ENCODE results near the gene TCAIM.

The TCAIM gene

DNA sequence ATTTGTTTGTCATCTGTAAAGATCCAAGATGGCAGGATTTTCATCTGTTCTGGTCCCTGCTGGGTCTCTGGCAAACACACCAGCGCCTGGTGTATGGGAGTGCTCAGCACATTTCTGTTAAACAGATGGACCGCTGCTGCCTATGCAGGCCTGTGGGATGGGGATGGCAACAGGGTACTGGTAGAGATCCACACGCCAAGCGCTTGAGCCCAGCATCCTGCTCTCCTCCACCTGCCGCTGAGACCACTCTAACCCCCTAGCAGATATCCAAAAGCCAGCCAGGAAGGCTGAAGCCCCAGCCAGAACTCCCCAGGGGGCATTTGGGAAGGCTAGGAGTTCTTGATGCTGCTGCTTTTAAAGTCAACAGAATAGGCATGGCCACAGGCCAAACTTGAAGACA, 107.2 kb downstream of the TCAIM start:
- no peak for DNase-seq (ENCODE audit: low read depth)

DNA sequence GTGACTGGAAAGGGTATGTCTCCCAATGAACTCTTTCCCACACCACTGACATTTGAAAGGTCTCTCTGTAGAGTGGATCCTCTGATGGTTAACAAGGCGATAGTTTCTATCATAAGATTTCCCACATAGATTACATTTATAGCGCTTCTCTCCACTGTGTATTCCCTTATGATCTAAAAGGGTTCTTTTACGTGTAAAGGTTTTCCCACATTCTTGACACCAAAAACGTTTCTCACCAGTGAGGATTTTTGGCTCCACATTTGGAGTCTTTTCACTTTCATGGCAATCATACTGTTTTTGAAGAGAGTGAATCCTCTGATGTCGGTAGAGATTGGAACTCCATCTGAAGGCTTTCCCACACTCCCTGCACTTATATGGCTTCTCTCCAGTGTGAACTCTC, 108.4 kb downstream of the TCAIM start:
- no peak for DNase-seq (ENCODE audit: low read depth)

DNA sequence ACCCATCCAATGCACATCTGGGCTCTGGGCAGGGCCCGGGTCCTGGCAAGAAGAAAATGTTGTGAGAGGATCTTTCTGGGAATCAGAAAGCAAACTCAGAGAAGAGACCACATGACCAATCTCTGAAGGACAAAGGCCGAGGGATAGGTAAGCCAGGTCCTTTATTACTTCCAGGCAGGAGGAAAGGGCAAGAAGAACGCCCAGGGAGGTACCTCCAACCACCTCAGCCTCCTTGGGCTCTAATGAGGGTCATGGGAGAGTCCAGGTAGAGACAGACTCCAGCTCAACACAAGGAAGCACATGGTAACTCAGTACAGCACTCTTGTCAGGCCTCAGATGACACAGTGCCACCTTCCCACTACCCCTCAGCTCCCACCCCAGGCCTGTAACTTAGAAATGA, 112.9 kb downstream of the TCAIM start:
- no peak for DNase-seq (ENCODE audit: low read depth)

DNA sequence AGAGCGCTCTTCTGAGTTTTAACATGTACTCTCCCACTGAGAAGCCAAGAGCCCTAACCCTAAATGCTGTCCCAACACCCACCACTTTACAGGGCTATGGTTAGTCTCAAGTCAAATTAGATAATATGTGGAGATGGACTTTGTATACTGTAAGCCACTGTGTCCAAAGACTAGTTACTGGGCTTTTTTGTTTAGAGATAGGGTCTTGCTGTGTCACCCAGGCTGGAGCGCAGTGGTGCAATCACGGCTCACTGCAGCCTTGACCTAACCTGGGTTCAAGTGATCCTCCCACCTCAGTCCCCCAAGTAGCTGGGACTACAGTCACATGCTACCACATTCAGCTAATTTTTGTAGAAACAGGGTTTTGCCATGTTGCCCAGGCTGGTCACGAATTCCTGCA, 115.7 kb downstream of the TCAIM start:
- no peak for DNase-seq (ENCODE audit: low read depth)

DNA sequence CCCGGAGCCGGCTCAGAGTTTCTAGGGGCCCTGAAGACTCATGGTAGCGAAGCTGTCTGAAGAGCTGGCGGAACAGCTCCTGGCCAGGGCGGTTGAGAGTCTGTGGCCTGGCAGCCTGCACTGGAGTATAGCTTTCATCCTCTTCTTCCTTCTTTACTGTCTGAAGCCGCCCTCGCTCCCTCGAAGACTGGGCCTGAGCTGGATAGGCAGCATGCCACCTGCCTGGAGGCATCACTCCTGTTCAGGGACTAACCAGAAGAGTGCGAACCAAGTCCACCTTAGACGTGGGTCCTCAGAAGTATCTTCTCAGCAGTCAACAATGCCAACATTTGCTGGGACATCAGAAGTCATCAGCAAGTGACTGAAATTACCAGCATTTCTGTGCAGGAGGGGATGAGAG, 116.8 kb downstream of the TCAIM start:
- DNase-seq (ENCODE audit: low read depth): no peak

Data from stimulated activated CD8-positive, alpha-beta memory T cell treated with anti-CD3 and anti-CD28 coated beads, Interleukin-4, amount 100 ng/mL, for 24 hours (primary cell).